Right hindlimb (tissue), 1 donor: ENCODE measurements around the gene CRTC3.
"Not testable (repeated sequence)": the region's sequence is repeated elsewhere in the genome, so short reads cannot be mapped to it uniquely, and the experiment has no call there.

Experiments
- DNase-seq: peaks from one replicate; pipeline ENCODE4 v3.0.0-alpha.2; 2018

The CRTC3 gene

GRCh38 chr15:90654233-90655136 lies 124.8 kb downstream of the CRTC3 start:
- no peak for DNase-seq

DNA sequence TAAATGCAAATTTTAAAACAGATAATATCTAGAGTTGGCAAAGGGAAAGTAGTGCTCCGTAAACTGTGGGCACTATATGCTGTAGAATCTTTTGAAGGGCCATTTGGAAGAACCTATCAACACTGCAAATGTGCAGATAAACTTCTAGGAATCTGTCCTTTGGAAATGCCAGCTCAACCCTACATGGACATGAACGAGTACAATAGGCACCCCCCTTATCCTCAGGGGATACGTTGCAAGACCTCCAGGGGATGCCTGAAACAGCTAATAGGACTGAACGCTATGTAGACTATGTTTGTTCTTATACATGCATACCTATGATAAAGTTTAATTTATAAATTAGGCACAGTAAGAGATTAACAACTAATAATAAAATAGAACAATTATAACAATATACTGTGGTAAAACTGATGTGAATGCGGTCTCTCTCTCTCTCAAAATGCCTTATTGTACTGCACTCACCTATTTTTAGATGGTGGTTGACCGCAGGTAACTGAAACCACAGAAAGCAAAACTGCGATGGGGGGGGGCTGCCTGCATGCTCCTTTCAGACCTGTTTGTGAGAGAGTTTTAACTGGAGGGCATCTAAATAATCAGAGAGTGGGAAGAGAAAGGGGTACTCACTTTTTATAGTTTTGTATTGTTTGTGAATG lies 127.9 kb downstream of the CRTC3 start:
- not testable (repeated sequence) for DNase-seq

GRCh38 chr15:90659481-90659880 lies 129.8 kb downstream of the CRTC3 start:
- DNase-seq: no peak

- peak; percentile 50 for DNase-seq
Measured at GRCh38 chr15:90660195-90660998, 130.7 kb downstream of the CRTC3 start.

DNA sequence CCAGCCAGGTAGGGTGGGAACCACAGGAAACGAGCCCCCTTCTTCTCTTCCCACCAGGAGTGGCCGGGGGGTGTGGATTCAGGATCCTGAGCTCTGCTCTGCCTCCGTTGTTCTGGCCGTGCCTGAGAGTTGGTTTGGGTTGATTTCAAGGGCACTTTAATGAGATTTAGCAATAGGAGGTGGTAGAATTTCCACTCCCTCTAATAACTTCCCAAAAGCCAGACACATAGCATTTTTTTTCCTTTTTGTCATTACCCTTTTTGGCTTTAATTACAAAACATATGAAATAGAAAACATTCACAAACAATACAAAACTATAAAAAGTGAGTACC lies 131.2 kb downstream of the CRTC3 start:
- not testable (repeated sequence) for DNase-seq

GRCh38 chr15:90664081-90664461 lies 134.3 kb downstream of the CRTC3 start:
- not testable (repeated sequence) for DNase-seq

- peak; percentile 72 for DNase-seq
Measured at GRCh38 chr15:90664650-90665287, 135.0 kb downstream of the CRTC3 start.

DNA sequence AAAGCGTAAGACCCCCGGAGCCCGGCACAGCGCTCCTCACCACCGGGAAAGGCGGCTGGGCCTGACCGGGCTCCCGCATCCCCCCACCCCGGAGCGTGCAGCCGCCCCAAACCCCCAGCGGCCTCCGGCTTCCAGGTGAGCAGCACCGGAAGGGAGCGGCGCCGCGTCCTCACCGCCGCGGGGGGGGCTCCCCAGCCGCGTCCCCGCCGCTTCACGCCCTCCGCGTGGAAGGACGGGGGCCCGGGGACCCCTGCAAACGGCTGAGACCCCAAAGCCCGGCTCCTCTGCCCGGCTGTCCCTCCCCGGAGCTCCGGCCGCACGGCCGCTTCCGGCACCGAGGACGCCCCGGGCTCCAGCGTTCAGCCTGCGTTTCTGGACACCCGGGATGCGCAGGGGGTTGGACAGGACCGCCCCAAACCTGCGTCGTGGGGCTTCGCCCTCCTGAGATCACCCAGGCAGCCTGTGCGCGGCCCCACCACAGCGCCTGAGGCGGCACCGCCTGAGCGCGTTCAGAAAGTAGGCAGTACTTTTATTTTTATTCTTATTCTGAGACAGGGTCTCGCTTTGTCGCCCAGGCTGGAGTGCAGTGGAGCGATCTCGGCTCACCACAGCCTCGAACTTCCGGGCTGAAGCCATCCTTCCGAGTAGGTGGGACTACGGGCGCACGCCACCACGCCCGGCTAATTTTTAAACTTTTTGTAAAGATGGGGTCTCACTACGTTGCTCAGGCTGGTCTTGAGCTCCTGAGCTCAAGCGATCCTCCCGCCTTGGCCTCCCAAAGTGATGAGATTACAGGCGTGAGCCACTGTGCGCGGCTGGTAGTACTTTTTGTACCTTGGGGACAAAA lies 135.8 kb downstream of the CRTC3 start:
- DNase-seq: peak; percentile 75

DNA sequence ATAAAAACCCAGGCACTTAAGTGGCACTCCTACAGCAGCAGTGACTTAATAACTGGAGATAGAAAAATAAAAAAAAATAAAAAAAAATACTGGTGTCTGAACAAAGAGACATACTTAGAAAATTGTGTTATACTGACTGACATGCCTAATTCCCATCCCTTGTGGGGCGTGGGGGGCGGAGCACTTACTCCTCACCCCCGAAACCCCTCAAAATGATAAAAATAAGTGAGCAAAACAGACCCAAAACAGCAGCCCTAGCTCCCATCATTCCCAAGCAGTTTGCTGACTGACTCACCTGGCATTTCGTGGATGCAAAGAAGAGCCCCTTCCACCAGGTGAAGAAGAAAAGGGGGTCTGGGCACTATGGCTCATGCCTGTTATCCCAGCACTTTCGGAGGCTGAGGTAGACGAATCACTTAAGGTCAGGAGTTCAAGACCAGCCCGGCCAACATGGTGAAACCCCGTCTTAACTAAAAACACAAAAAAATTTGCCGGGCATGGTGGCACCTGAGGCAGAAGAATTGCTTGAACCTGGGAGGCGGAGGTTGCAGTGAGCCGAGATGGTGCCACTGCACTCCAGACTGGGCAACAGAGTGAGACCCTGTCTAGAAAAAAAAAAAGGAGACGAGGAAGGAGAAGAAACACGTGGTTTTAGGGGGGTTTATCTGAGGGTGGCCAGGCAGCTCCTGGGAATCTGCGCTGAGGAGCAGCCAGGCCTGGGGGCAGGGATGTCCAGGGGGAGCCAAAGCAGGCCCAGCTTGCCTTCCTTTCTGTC lies 136.6 kb downstream of the CRTC3 start:
- DNase-seq: no peak

DNA sequence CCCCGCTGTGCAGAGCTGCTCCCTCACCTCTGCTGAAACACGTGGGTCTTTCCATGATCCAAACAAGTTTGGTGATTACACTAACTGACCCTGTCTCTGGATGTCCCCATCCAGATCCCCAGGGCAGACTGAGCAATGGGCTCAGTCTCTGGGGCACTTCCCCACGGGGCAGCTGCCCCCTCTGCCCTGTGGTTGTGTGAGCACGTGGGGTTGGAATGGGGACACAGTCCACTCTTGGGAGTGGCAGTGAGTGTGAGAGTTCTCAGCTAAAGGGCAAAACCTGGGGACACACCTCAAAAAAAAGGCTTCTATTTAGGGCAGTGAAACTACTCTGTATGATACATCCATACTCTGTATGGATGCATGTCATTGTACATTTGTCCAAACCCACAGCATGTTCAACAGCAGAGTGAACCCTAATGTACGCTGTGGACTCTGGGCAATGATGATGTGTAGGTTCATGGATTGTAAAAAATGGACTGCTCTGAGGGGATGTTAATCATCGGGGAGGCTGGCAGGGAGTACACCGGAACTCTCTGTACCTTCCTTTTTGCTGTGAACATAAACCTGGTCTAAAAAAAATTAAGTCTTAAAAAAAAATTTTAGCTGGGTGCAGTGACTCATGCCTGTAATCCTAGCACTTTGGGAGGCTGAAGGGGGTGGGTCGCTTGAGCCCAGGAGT lies 137.5 kb downstream of the CRTC3 start:
- DNase-seq: no peak

GRCh38 chr15:90667755-90668345 lies 138.1 kb downstream of the CRTC3 start:
- DNase-seq: not testable (repeated sequence)

GRCh38 chr15:90670631-90671030 lies 140.9 kb downstream of the CRTC3 start:
- DNase-seq: not testable (repeated sequence)

GRCh38 chr15:90671216-90671615 lies 141.5 kb downstream of the CRTC3 start:
- no peak for DNase-seq

DNA sequence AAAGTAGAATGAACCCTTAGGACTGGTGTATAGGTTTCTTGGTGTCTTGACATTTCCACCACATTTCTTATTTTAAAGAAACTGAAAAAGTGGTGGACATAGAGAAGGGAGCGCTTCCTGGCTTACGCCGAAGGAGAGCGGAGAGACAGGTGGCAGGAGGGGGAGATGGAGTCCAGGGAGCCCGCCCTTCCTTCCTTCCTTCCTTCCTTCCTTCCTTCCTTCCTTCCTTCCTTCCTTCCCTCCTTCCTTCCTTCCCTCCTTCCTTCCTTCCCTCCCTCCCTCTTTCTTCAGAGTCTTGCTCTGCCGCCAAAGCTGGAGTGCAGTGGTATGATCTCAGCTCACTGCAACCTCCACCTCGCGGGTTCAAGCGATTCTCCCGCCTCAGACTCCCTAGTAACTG lies 143.6 kb downstream of the CRTC3 start:
- not testable (repeated sequence) for DNase-seq

GRCh38 chr15:90674476-90674875 lies 144.8 kb downstream of the CRTC3 start:
- no peak for DNase-seq

DNA sequence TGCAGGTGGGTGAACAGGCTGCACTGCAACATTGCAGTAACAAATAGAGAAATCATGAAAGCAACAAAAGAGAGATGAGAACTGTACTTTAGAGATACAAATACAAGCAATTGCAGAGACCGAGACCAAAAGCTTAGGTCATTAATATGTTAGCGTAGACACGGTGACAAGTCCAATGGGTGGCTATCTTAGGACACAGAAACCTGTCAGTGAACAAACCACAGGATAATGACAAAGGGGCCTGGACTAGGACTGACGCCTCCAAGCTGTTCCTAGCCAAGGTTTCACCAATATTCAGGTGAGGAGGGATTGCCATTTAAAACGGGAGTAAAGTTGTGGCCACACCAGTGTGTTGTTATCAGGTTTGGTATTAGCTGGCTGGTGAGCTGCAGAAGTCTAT lies 145.7 kb downstream of the CRTC3 start:
- DNase-seq: no peak

DNA sequence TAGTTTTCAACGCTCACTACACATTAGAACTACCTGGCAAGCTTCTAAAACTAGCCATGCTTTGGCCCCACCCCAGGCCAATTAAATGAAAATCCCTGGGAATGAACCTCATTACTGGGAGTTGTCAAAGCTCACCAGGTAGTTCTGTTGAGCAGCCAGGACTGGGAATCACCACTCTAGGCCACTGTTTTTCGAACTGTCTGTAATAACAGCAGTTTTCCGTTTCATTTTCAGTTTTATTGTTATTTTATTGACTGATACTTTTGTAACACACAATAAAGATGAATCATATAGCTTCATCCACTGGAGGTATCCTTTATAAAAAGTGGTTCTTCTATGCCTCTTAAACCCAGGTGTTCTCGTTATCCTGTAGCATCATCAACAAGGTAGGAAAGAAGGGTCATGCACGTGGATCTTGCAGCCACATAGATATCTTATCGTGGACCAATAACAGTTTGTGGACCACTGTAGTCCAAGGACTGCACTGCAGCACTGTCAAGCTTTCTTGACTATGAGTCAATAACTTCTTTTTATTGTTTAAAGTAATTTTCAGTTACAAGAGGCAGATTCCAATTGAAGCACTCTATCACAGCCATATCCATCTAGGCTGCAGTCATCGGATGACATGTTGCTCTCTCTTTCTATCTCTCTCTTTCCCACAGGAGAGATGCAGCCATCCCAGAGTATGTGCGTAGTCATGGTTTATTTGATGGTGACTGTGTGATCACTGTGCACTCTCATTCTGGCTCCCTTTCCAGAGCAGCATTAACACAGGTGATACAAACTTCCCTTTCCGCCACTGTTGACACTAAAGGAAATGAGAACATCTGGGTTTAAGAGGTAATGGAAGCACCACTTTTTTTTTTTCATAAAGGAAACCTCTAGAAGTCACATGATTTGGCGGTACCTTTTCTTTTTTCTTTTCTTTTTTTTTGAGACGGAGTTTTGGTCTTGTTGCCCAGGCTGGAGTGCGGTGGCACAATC lies 148.4 kb downstream of the CRTC3 start:
- no peak for DNase-seq

GRCh38 chr15:90679959-90680358 lies 150.2 kb downstream of the CRTC3 start:
- DNase-seq: no peak
